CD8-positive, alpha-beta memory T cell (primary cell): ENCODE data around the gene ITGA8. TPM values are rescaled to one million over a fixed set of nuclear protein-coding genes. Genes with fewer than 3 reads are reported as not detected.

Experiments
- CTCF ChIA-PET: fragments of 350-600 bp; sonication (Branson Sonifier 250); formaldehyde crosslinking; loops from one replicate; lab custom pipeline; 2021; ENCODE audit warnings: antibody characterized with exemption; lab: Charles Lee
- POLR2A ChIA-PET: fragments of 350-600 bp; sonication (Branson Sonifier 250); formaldehyde crosslinking; loops from one replicate; lab custom pipeline; 2021; ENCODE audit warnings: antibody characterized with exemption; lab: Charles Lee
- DNase-seq, 5 donors: peaks; one replicate each; pipeline versions ENCODE4 v3.0.0 to v3.0.0-alpha.2; 2020 to 2022; ENCODE audit warnings: mixed read lengths in 1 of 5
- H3K27ac ChIP-seq: one replicate; pipeline ENCODE4 v1.7.0; 2013; ENCODE audit warnings: low read depth, mild to moderate bottlenecking, low read length, moderate library complexity
- H3K27me3 ChIP-seq: 2 replicates; pipeline ENCODE4 v1.7.0; 2013; ENCODE audit warnings: low read length, mild to moderate bottlenecking; ENCODE audit not compliant: insufficient read depth, poor library complexity, severe bottlenecking
- H3K36me3 ChIP-seq: 2 replicates; pipeline ENCODE4 v1.7.0; 2013; ENCODE audit warnings: mild to moderate bottlenecking, low read length, moderate library complexity; ENCODE audit not compliant: insufficient read depth
- H3K4me1 ChIP-seq: 2 replicates; pipeline ENCODE4 v1.7.0; 2013; ENCODE audit warnings: mild to moderate bottlenecking, low read length, moderate library complexity; ENCODE audit not compliant: insufficient read depth
- H3K4me3 ChIP-seq: 2 replicates; pipeline ENCODE4 v1.7.0; 2013; ENCODE audit warnings: mild to moderate bottlenecking, low read length
- H3K9me3 ChIP-seq: 2 replicates; pipeline ENCODE4 v1.7.0; 2013; ENCODE audit warnings: mild to moderate bottlenecking, low read length
- H3K27ac Mint-ChIP-seq, 8 donors: one replicate each; pipeline ENCODE4 v1.8.0; 2020 to 2021; ENCODE audit warnings: mixed read lengths in 8 of 8, mild to moderate bottlenecking in 6 of 8, inconsistent platforms in 3 of 8, moderate library complexity in 3 of 8
- H3K27me3 Mint-ChIP-seq, 2 donors: one replicate each; pipeline ENCODE4 v1.8.0; 2020 to 2021; ENCODE audit warnings: mixed read lengths in 2 of 2, mild to moderate bottlenecking in 1 of 2, moderate library complexity in 1 of 2
- H3K36me3 Mint-ChIP-seq, 3 donors: one replicate each; pipeline ENCODE4 v1.8.0; 2020 to 2021; ENCODE audit warnings: mixed read lengths in 3 of 3, inconsistent platforms in 1 of 3, mild to moderate bottlenecking in 1 of 3
- H3K4me1 Mint-ChIP-seq, 3 donors: one replicate each; pipeline ENCODE4 v1.8.0; 2020 to 2021; ENCODE audit warnings: mixed read lengths in 3 of 3, inconsistent platforms in 1 of 3, mild to moderate bottlenecking in 1 of 3
- H3K4me3 Mint-ChIP-seq, 7 donors: one replicate each; pipeline ENCODE4 v1.8.0; 2020 to 2021; ENCODE audit warnings: mixed read lengths in 7 of 7, mild to moderate bottlenecking in 6 of 7, moderate library complexity in 4 of 7, inconsistent platforms in 2 of 7
- H3K9me3 Mint-ChIP-seq, 5 donors: one replicate each; pipeline ENCODE4 v1.8.0; 2020 to 2022; ENCODE audit warnings: mixed read lengths in 5 of 5, mild to moderate bottlenecking in 3 of 5, moderate library complexity in 2 of 5, inconsistent platforms in 1 of 5
- polyA plus RNA-seq: library from polyadenylated mRNA; unstranded; fragments of 300-500 nt; fragmentation: Illumina TruSeq; gene quantifications from one replicate; pipeline ENCODE4 v1.2.3, GENCODE V29; 2021
- total RNA-seq, 2 experiments: library from RNA; stranded (reverse); gene quantifications; one replicate each; pipeline ENCODE4 v1.2.3, GENCODE V29; 2021

The ITGA8 gene
- total and polyA plus RNA-seq, 3 experiments from 2014 or later: not detected

DNA sequence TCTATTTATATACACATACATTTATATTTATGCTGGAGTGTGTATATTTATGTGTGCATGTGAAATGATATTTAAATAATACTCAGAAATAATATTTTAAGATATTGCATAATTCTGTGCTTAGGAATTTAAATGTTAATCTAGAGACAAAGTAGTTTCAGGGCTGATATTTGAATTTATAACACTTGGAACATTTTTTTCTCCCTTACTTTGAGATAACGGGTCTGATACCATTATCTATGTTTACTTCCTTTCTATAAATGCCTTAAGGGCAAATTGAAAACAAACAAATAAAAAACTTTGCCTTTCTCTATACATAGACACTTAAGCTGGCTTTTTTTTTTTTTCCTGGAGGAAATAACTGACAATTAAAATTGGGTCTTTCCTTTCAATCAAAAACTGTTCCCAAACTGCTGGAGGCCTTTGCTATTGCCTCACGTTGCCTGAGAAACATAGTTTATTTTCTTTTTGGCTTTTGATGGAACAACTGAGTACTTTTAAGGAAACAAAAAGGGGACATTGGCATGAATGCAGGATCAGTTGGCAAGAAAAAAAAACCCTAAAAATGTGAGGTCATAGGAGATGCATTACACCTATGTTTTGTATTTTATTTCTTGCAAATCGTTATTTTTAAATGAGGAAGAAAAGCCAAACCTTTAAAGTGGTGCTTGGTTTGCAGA, 98.7 kb downstream of the ITGA8 start:
- H3K4me3 Mint-ChIP-seq: no peak overlapping the region
- H3K4me3 ChIP-seq: no peak overlapping the region
- ChIA-PET CTCF (no interaction called here), POLR2A (no interaction called here)
- H3K4me1 Mint-ChIP-seq: no peaks in the 10 kb centered on the region
- H3K27ac ChIP-seq: no peak overlapping the region
- H3K27ac Mint-ChIP-seq: no peak overlapping the region
- no peaks in the 10 kb centered on the region for H3K4me1 ChIP-seq
- H3K36me3 ChIP-seq: no peaks in the 10 kb centered on the region
- peaks cover 4% of the 10 kb centered on the region in 2 donors for H3K27me3 Mint-ChIP-seq
- DNase-seq: no peak
- no peaks in the 10 kb centered on the region for H3K9me3 ChIP-seq
- H3K36me3 Mint-ChIP-seq: no peaks in the 10 kb centered on the region
- no peaks in the 10 kb centered on the region for H3K27me3 ChIP-seq
- H3K9me3 Mint-ChIP-seq: peaks cover 0 to 2% (median 0%) of the 10 kb centered on the region in 5 donors

DNA sequence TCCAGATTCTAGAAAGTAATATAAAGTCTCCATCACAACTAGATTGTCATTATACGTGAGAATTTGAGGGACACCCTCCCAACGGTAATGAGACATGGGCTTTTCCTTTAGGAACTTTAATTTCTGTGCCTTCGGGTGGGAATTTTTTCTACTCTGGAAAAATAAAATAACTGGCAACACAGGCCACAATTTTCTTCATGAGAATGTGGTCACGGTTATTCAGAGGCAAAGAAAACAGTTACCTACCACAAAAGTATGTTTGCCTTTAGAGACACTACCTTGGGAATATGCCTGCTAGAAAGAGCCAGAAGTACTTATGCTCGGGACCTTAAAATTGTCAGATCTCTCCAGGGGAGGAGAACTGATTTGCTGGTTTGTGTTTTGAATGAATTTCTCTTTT, 99.4 kb downstream of the ITGA8 start:
- Histone ChIP-seq H3K4me3 (no peak overlapping the region), H3K36me3 (no peaks in the 10 kb centered on the region), H3K27ac (no peak overlapping the region), H3K4me1 (no peaks in the 10 kb centered on the region), H3K9me3 (no peaks in the 10 kb centered on the region), H3K27me3 (no peaks in the 10 kb centered on the region)
- Mint-ChIP-seq H3K9me3 (peaks cover 0 to 2% (median 0%) of the 10 kb centered on the region in 5 donors), H3K4me1 (no peaks in the 10 kb centered on the region), H3K27ac (no peak overlapping the region), H3K27me3 (peaks cover 4% of the 10 kb centered on the region in 2 donors), H3K4me3 (no peak overlapping the region), H3K36me3 (no peaks in the 10 kb centered on the region)
- CTCF ChIA-PET: no interaction called here
- POLR2A ChIA-PET: no interaction called here
- DNase-seq: no peak

DNA sequence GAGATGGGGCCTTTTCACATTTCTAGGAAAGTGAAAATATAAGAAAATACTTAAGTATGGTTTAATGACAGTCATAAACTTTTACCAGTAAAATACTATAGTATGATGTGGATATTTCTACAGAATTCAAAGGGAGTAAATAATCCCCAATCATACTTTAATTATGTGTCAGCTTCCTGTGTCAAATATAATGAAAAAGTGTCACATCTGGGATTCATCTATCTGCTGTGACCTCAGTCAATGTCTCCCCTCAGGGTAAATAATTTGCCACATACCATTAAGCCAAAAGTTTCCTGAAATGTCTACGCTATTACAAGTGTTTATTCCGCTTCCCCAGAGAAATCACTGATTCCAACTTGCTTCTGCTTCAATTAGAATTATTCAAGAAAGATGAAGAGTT, 110.5 kb downstream of the ITGA8 start:
- Histone ChIP-seq H3K27me3 (no peaks in the 10 kb centered on the region), H3K9me3 (no peaks in the 10 kb centered on the region), H3K4me1 (no peaks in the 10 kb centered on the region), H3K4me3 (no peak overlapping the region), H3K36me3 (no peaks in the 10 kb centered on the region), H3K27ac (no peak overlapping the region)
- Mint-ChIP-seq H3K9me3 (no peaks in the 10 kb centered on the region), H3K27me3 (peaks cover 0 to 6% of the 10 kb centered on the region in 2 donors), H3K27ac (no peak overlapping the region), H3K36me3 (no peaks in the 10 kb centered on the region), H3K4me1 (no peaks in the 10 kb centered on the region), H3K4me3 (no peak overlapping the region)
- no peak for DNase-seq
- POLR2A ChIA-PET: no interaction called here
- CTCF ChIA-PET: no interaction called here

DNA sequence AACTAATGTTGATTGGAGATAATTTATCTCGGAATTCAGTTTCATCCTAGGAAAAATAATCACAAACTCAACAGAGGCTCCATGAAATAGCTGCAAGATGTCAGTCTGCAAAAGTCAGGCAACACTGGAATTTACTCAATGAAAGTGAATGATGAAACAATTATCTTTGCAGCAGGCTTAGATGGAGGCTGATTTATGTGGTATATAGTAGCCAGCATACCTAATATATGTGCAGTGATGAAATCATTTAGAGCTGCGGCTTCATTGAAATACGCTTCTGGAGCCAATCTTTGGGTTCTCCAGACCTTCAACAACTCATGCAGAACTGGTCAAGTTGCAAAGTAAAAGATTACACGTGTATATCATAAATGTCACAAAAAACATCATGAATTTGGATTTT, 113.3 kb downstream of the ITGA8 start:
- no peaks in the 10 kb centered on the region for H3K27me3 ChIP-seq
- no peak for DNase-seq
- H3K36me3 Mint-ChIP-seq: no peaks in the 10 kb centered on the region
- no peaks in the 10 kb centered on the region for H3K4me1 Mint-ChIP-seq
- H3K27me3 Mint-ChIP-seq: peaks cover 0 to 17% of the 10 kb centered on the region in 2 donors
- no peak overlapping the region for H3K4me3 ChIP-seq
- peaks cover 0 to 4% (median 0%) of the 10 kb centered on the region in 5 donors for H3K9me3 Mint-ChIP-seq
- ChIA-PET CTCF (no interaction called here), POLR2A (no interaction called here)
- H3K4me1 ChIP-seq: no peaks in the 10 kb centered on the region
- no peak overlapping the region for H3K27ac ChIP-seq
- H3K9me3 ChIP-seq: no peaks in the 10 kb centered on the region
- no peak overlapping the region for H3K4me3 Mint-ChIP-seq
- no peaks in the 10 kb centered on the region for H3K36me3 ChIP-seq
- H3K27ac Mint-ChIP-seq: no peak overlapping the region

DNA sequence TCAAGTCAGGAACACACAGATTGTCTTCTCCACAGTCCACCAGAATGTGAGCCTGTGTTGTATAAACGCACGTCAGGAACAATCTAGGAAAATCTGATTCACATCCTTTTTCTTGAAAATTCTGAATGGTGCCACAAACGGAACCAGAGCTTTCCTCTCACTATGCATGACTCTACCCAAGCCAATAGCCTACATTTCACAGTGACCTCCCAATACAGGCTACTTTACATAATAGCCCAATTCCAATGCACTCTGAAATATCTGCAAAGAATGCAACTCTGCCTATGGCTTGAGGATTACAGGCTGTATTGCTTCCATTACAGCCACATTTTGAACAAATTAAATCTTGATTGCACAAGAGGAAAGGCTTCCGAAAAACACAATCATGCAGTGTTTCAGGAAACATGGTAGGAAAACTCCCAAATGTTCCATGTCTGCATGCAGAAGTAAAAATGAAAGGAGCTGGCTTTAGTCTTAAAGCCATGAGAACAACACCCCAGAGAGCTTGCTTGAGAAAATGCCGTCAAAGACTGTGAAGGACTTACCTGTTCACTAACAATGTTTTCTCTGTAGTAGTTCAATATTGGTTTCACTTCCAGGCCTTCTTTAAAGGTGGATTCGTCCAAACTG, 113.9 kb downstream of the ITGA8 start:
- peaks cover 0 to 4% (median 0%) of the 10 kb centered on the region in 5 donors for H3K9me3 Mint-ChIP-seq
- POLR2A ChIA-PET: no interaction called here
- H3K36me3 ChIP-seq: no peaks in the 10 kb centered on the region
- no peaks in the 10 kb centered on the region for H3K9me3 ChIP-seq
- H3K4me1 Mint-ChIP-seq: no peaks in the 10 kb centered on the region
- H3K27me3 ChIP-seq: no peaks in the 10 kb centered on the region
- peaks cover 0 to 21% of the 10 kb centered on the region in 2 donors for H3K27me3 Mint-ChIP-seq
- H3K27ac Mint-ChIP-seq: no peak overlapping the region
- no peak overlapping the region for H3K4me3 Mint-ChIP-seq
- no peaks in the 10 kb centered on the region for H3K36me3 Mint-ChIP-seq
- H3K4me3 ChIP-seq: no peak overlapping the region
- H3K27ac ChIP-seq: no peak overlapping the region
- CTCF ChIA-PET: no interaction called here
- DNase-seq: no peak
- no peaks in the 10 kb centered on the region for H3K4me1 ChIP-seq

DNA sequence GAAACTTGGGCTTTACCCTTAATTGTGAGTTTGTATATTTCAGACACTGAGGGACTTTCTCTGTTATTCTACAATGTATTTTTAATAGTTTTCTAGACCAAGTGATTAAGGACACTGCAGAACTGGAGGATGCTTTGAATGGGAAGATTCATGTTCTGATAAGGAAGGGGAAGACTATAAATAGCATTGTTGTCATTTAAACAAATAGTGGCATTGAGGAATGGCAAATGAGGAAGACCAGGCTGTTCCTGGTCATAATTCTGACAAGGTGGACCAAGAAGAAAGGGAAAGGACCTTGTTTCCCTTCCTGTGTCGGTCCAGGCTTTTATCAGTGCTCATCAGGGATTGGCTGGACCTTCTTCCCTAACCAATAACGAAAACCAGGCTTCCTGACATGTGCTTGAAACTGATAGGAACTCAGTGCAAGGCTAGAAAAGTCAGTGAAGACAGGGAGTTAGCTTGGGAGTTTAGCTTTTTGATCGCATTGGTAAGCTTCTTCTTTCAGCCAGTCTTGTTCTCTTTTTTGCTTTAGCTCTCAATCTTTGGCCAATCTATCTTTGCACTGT, 116.2 kb downstream of the ITGA8 start:
- Mint-ChIP-seq H3K36me3 (no peaks in the 10 kb centered on the region), H3K27me3 (peaks cover 4 to 21% of the 10 kb centered on the region in 2 donors), H3K9me3 (peaks cover 0 to 4% (median 2%) of the 10 kb centered on the region in 5 donors), H3K4me3 (no peak overlapping the region), H3K27ac (no peak overlapping the region), H3K4me1 (no peaks in the 10 kb centered on the region)
- H3K27ac ChIP-seq: no peak overlapping the region
- DNase-seq: no peak
- no peaks in the 10 kb centered on the region for H3K4me1 ChIP-seq
- ChIA-PET POLR2A (no interaction called here), CTCF (no interaction called here)
- no peak overlapping the region for H3K4me3 ChIP-seq
- no peaks in the 10 kb centered on the region for H3K27me3 ChIP-seq
- H3K36me3 ChIP-seq: no peaks in the 10 kb centered on the region
- H3K9me3 ChIP-seq: no peaks in the 10 kb centered on the region

DNA sequence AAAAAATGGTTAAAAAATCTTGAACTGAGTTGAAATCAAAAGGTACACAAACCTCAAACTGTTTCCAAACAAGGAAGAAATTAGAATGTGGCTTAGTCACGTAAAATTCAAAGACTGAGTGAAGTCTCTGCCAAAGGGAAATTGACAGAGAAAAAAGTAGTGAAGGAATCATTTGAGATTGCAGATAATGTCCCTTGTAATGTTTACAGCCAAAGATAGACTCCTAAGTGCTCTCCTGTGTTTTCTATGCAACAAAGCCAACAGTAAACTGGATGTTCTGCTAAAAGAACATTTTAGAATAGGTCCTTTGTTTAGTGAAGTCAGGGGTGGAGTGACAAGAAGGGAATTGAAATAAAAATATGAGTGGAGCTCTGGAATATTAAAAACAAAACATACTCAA, 117.9 kb downstream of the ITGA8 start:
- CTCF ChIA-PET: no interaction called here
- H3K36me3 Mint-ChIP-seq: no peaks in the 10 kb centered on the region

DNA sequence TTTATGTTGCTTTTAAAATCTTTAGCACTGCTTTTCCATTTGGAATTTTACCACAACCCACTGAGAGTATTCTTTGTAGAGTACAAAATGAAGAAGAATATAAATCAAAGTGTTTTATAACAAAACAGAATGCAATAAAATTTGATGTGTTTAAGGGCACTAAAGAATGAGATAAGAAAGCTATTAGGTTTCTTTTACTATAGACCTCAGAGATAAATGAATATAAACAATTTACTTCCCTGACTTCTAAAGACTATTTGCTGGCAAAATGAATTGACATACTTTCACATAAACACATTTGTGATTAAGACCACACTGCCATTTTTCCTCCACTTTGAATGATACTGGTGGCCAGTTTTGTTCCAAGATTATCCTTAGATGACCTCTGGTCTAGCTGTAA, 124.5 kb downstream of the ITGA8 start:
- Histone ChIP-seq H3K27me3 (no peaks in the 10 kb centered on the region), H3K27ac (no peak overlapping the region), H3K9me3 (no peaks in the 10 kb centered on the region), H3K36me3 (no peaks in the 10 kb centered on the region), H3K4me1 (no peaks in the 10 kb centered on the region), H3K4me3 (no peak overlapping the region)
- no peak for DNase-seq
- H3K27me3 Mint-ChIP-seq: peaks cover 5 to 11% of the 10 kb centered on the region in 2 donors
- no peaks in the 10 kb centered on the region for H3K4me1 Mint-ChIP-seq
- peaks cover 0 to 3% (median 0%) of the 10 kb centered on the region in 5 donors for H3K9me3 Mint-ChIP-seq
- H3K4me3 Mint-ChIP-seq: no peak overlapping the region
- POLR2A ChIA-PET: no interaction called here
- H3K27ac Mint-ChIP-seq: no peak overlapping the region
- no peaks in the 10 kb centered on the region for H3K36me3 Mint-ChIP-seq
- CTCF ChIA-PET: no interaction called here

More for the DNA sequence above, 117.9 kb downstream of the ITGA8 start:
- H3K9me3 ChIP-seq: no peaks in the 10 kb centered on the region
- H3K27me3 ChIP-seq: no peaks in the 10 kb centered on the region
- H3K9me3 Mint-ChIP-seq: peaks cover 0 to 4% (median 2%) of the 10 kb centered on the region in 5 donors
- no peaks in the 10 kb centered on the region for H3K4me1 Mint-ChIP-seq
- peaks cover 5 to 25% of the 10 kb centered on the region in 2 donors for H3K27me3 Mint-ChIP-seq
- no peak overlapping the region for H3K27ac Mint-ChIP-seq
- no peak overlapping the region for H3K4me3 ChIP-seq
- H3K27ac ChIP-seq: no peak overlapping the region
- POLR2A ChIA-PET: no interaction called here
- no peak for DNase-seq
- H3K36me3 ChIP-seq: no peaks in the 10 kb centered on the region
- no peak overlapping the region for H3K4me3 Mint-ChIP-seq
- H3K4me1 ChIP-seq: no peaks in the 10 kb centered on the region
